SK-N-SH (cell line): ENCODE measurements around the gene C3orf70.

Source experiments
- CTCF ChIP-seq: fragments of 200-600 bp; sonication (generic); IDR thresholded peaks from 2 replicates; pipeline ENCODE4 v1.6.1; 2017; ENCODE audit warnings: antibody characterized with exemption, mild to moderate bottlenecking, moderate library complexity
- MXI1 ChIP-seq: IDR thresholded peaks from 2 replicates; pipeline ENCODE4 v1.6.1; 2012; ENCODE audit warnings: mild to moderate bottlenecking, low read depth, low read length, improper control_type of control experiment
- RAD21 ChIP-seq: IDR thresholded peaks from 2 replicates; pipeline ENCODE4 v1.6.1; 2012; ENCODE audit warnings: mild to moderate bottlenecking, low read length
- REST ChIP-seq: IDR thresholded peaks from 2 replicates; pipeline ENCODE4 v1.6.1; 2012; ENCODE audit warnings: mild to moderate bottlenecking, low read depth, low read length, moderate library complexity
- RFX5 ChIP-seq: IDR thresholded peaks from 2 replicates; pipeline ENCODE4 v1.6.1; 2012; ENCODE audit warnings: mild to moderate bottlenecking, improper control_type of control experiment, low read length
- RXRA ChIP-seq: IDR thresholded peaks from 2 replicates; pipeline ENCODE4 v1.4.0; 2012; ENCODE audit warnings: low read depth, mild to moderate bottlenecking, borderline replicate concordance
- TAF1 ChIP-seq: IDR thresholded peaks from 2 replicates; pipeline ENCODE4 v1.6.1; 2012; ENCODE audit warnings: low read depth, mild to moderate bottlenecking, low read length, moderate library complexity, borderline replicate concordance
- TCF12 ChIP-seq: IDR thresholded peaks from 2 replicates; pipeline ENCODE4 v1.4.0; 2012
- TF ChIP-seq, protein P1 (sequence below): fragments of 150-350 bp; IDR thresholded peaks from 2 replicates; pipeline ENCODE4 v1.6.1; 2017; ENCODE audit warnings: antibody characterized with exemption, low read length, low read depth, borderline replicate concordance
- TF ChIP-seq, protein P2 (sequence below): IDR thresholded peaks from 2 replicates; pipeline ENCODE4 v1.4.0; 2012; ENCODE audit warnings: low read depth

GRCh38 chr3:185094697-185095096, 58.2 kb downstream of the C3orf70 start:
- TF ChIP-seq CTCF (no peak), REST (no peak), RXRA (no peak), RAD21 (no peak), TCF12 (no peak), RFX5 (no peak), TAF1 (no peak), MXI1 (no peak)
- TF ChIP-seq, protein P1, sequence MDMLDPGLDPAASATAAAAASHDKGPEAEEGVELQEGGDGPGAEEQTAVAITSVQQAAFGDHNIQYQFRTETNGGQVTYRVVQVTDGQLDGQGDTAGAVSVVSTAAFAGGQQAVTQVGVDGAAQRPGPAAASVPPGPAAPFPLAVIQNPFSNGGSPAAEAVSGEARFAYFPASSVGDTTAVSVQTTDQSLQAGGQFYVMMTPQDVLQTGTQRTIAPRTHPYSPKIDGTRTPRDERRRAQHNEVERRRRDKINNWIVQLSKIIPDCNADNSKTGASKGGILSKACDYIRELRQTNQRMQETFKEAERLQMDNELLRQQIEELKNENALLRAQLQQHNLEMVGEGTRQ = no peak
- TF ChIP-seq, protein P2, sequence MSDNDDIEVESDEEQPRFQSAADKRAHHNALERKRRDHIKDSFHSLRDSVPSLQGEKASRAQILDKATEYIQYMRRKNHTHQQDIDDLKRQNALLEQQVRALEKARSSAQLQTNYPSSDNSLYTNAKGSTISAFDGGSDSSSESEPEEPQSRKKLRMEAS = no peak
